ENCODE measurements around the gene ACP4. TPM values are rescaled to one million over a fixed set of nuclear protein-coding genes. Genes with fewer than 3 reads are reported as not detected.

The ACP4 gene
- total and polyA plus RNA-seq, 4 donors, result not detected

- no peak overlapping the region for H3K4me3 ChIP-seq
- no peaks in the 10 kb centered on the region for H3K36me3 ChIP-seq (ENCODE audit: control insufficient read depth in 4 of 4, insufficient read depth in 4 of 4, low read length in 4 of 4)
- DNase-seq, result no peak
- H3K4me1 ChIP-seq (ENCODE audit: control insufficient read depth in 5 of 5, insufficient read depth in 5 of 5, low read length in 5 of 5), result peaks cover 0 to 7% (median 3%) of the 10 kb centered on the region in 5 donors
- H3K27ac ChIP-seq (ENCODE audit: low read depth in 1 of 2, low read length in 1 of 2), result no peak overlapping the region
- no peak for ATAC-seq (ENCODE audit: insufficient read depth, low FRiP score)
- TF ChIP-seq, protein P1, sequence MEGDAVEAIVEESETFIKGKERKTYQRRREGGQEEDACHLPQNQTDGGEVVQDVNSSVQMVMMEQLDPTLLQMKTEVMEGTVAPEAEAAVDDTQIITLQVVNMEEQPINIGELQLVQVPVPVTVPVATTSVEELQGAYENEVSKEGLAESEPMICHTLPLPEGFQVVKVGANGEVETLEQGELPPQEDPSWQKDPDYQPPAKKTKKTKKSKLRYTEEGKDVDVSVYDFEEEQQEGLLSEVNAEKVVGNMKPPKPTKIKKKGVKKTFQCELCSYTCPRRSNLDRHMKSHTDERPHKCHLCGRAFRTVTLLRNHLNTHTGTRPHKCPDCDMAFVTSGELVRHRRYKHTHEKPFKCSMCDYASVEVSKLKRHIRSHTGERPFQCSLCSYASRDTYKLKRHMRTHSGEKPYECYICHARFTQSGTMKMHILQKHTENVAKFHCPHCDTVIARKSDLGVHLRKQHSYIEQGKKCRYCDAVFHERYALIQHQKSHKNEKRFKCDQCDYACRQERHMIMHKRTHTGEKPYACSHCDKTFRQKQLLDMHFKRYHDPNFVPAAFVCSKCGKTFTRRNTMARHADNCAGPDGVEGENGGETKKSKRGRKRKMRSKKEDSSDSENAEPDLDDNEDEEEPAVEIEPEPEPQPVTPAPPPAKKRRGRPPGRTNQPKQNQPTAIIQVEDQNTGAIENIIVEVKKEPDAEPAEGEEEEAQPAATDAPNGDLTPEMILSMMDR (IDR thresholded peaks at IDR 0.05; ENCODE audit: control extremely low read depth, extremely low read depth), result no peak
- WGBS, 2 donors, result 44 to 50% methylated on average over 18 to 19 of the region's 19 CpGs
- H3K9ac ChIP-seq (ENCODE audit: insufficient read depth in 1 of 2, low read length in 2 of 2), result no peak overlapping the region
- peaks cover 0 to 5% (median 0%) of the 10 kb centered on the region in 4 donors for H3K9me3 ChIP-seq (ENCODE audit: control insufficient read depth in 4 of 4, insufficient read depth in 3 of 4, low read length in 3 of 4)
- peaks cover 0 to 8% (median 5%) of the 10 kb centered on the region in 3 donors for H3K27me3 ChIP-seq (ENCODE audit: control insufficient read depth in 3 of 3, insufficient read depth in 3 of 3, low read length in 2 of 3)
Observed at GRCh38 chr19:50836543-50837195, 46.5 kb downstream of the ACP4 start.

DNA sequence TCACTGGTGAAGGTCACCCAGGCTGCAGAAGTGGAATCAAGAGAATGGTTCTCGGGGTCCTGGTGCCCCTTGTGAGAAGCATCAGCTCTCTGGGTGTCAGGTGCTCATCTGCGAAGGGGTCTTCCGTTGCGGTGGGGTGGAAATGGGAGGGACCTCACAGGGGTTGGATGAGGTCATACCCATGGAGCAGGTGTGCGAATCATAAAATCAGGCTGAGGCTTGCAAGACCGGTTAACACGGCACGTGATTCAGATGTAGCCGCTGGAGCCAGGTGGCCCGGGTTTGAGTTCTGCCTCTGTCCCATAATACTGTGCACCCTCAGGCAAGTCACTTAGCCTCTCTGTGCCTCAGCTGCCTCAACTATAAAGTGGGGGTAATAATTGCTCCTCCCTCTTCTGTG, 47.1 kb downstream of the ACP4 start:
- ATAC-seq (ENCODE audit: insufficient read depth, low FRiP score), result no peak
- DNase-seq, result no peak
- 78% methylated on average over 10 of the region's 10 CpGs for whole genome bisulfite sequencing, 2 donors
- Histone ChIP-seq H3K9me3 (ENCODE audit: control insufficient read depth in 4 of 4, insufficient read depth in 3 of 4, low read length in 3 of 4) (peaks cover 0 to 5% (median 3%) of the 10 kb centered on the region in 4 donors), H3K27ac (ENCODE audit: low read depth in 1 of 2, low read length in 1 of 2) (no peak overlapping the region), H3K27me3 (ENCODE audit: control insufficient read depth in 3 of 3, insufficient read depth in 3 of 3, low read length in 2 of 3) (peaks cover 0 to 8% (median 5%) of the 10 kb centered on the region in 3 donors), H3K4me3 (no peak overlapping the region), H3K36me3 (ENCODE audit: control insufficient read depth in 4 of 4, insufficient read depth in 4 of 4, low read length in 4 of 4) (no peaks in the 10 kb centered on the region), H3K4me1 (ENCODE audit: control insufficient read depth in 5 of 5, insufficient read depth in 5 of 5, low read length in 5 of 5) (peaks cover 0 to 7% (median 3%) of the 10 kb centered on the region in 5 donors), H3K9ac (ENCODE audit: insufficient read depth in 1 of 2, low read length in 2 of 2) (no peak overlapping the region)
- TF ChIP-seq, protein P1 (IDR thresholded peaks at IDR 0.05; ENCODE audit: control extremely low read depth, extremely low read depth), result no peak

DNA sequence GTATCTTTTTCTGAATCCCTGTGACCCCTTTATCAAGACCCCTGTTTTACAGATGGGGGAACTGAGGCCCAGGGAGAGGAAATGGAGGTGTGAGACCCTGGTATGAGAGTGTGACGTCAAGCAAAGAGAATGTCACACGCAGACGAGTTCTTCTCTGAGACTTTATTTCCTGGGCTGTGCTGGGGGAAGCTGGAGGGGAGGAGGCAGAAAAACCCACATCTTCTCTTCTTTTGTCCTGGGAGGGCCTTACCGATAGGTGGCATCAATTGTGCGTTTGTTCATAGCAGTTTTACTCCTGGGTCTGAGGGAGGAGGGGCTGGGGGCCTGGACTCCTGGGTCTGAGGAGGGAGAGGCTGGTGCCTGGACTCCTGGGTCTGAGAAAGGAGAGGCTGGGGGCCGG, 48.0 kb downstream of the ACP4 start:
- peaks cover 0 to 4% (median 3%) of the 10 kb centered on the region in 4 donors for H3K9me3 ChIP-seq (ENCODE audit: control insufficient read depth in 4 of 4, insufficient read depth in 3 of 4, low read length in 3 of 4)
- H3K27ac ChIP-seq (ENCODE audit: low read depth in 1 of 2, low read length in 1 of 2), result no peak overlapping the region
- DNase-seq, result no peak
- no peaks in the 10 kb centered on the region for H3K36me3 ChIP-seq (ENCODE audit: control insufficient read depth in 4 of 4, insufficient read depth in 4 of 4, low read length in 4 of 4)
- peaks cover 0 to 8% (median 5%) of the 10 kb centered on the region in 3 donors for H3K27me3 ChIP-seq (ENCODE audit: control insufficient read depth in 3 of 3, insufficient read depth in 3 of 3, low read length in 2 of 3)
- no peak for ATAC-seq (ENCODE audit: insufficient read depth, low FRiP score)
- no peak overlapping the region for H3K4me3 ChIP-seq
- 16 to 18% methylated on average over 6 of the region's 6 CpGs for whole genome bisulfite sequencing, 2 donors
- TF ChIP-seq, protein P1 (IDR thresholded peaks at IDR 0.05; ENCODE audit: control extremely low read depth, extremely low read depth), result no peak
- peaks cover 0 to 7% (median 3%) of the 10 kb centered on the region in 5 donors for H3K4me1 ChIP-seq (ENCODE audit: control insufficient read depth in 5 of 5, insufficient read depth in 5 of 5, low read length in 5 of 5)
- no peak overlapping the region for H3K9ac ChIP-seq (ENCODE audit: insufficient read depth in 1 of 2, low read length in 2 of 2)

All from lung (tissue), 12 donors.